GM21576 (cell line): ENCODE measurements around the gene SCRG1.
A peak's percentile ranks its signal among the peaks of the same experiment; 100 is the strongest.

ENCODE experiments used
- ATAC-seq: cut with Tn5 transposase; IDR thresholded peaks from one replicate; pipeline ENCODE4 v1.9.1; 2021; ENCODE audit warnings: mild to moderate bottlenecking, moderate library complexity; ENCODE audit not compliant: unreplicated experiment

The SCRG1 gene

DNA sequence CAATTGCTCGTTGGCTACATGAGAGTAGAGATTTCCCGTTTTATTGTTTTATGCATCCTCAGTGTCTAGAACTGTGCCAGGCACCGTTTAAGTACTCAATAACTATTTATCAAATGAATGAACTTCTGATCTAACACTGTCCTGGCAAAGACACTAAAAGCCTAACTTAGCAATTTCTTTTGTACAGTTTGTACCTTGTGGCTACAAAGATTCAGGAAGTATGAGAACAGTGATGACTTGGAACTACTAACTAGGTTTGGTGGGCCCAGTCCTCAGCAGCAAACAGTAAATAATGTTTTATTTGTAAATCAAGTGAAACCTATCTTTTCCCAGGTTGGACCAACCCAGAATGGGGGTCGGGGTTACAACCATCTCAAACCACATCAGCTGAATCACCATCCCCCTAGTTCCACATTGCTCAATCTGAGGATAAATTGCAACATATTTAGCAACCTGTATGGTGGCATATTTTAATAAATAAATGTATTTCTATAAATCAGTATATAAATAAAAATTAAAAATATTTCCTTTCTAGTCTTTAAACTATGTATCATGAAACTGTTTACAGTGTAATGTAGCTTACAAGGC lies 12.3 kb upstream of the SCRG1 start:
- no peak for ATAC-seq

DNA sequence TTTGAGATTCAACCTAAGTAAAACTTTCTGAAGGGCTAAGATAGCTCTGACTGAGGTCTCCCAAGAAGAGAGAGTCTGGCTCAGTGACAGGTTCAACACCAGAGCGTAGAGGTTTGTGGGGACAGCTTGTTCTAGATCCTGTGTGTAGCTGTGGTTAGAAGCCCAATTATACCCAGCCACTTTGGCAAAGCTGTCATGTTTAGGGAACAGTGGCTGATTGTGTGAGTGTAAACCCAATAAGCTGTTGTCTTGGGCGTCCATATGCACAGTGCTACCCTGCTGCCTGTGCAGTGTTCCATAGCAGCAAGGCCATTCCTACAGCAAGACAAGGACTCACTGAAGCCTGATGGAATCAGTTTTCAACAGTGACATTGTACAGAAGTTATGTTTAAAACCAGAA lies 11.2 kb upstream of the SCRG1 start:
- ATAC-seq: no peak

- peak; percentile 58 for ATAC-seq
Observed at GRCh38 chr4:173405840-173406606, 7.1 kb upstream of the SCRG1 start.

- no peak for ATAC-seq
Observed at GRCh38 chr4:173404296-173404865, 5.5 kb upstream of the SCRG1 start.

DNA sequence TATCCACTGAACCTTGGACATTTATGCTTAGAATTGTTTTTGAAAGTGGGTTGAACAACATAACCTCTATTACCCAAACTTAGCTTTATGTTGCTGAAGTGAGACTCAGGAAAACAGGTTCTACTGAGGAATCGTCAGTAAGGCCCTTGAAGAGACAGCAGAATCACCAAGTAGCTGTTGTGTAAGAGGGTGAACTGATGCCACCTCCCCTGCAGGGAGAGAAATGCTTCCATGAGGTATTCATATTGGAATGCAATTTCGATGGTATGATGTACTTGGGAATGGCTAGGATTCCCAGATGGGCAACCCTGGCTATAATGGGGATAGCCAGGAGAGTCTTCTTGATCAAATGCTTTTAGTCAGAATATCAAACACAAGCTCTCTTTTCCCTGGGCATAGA lies 4.1 kb upstream of the SCRG1 start:
- ATAC-seq: no peak

DNA sequence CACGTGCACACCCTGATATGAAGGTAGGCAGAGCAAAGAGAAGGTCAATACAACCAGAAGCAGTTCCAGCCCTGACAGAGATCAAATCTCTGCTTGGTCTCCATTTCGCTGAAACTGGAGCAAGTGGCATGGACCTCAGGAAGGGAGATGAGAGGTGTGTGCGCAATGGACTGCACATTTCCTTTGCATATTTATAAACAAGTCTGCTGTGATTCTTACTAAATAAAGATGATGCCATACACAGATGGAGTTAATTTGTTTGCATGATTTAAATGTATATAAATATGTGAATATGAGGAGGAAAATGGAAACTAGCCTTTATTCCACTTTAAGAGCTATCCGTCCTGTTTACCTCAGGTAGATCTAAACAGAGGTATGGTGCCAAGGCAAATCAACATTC lies 2.1 kb upstream of the SCRG1 start:
- no peak for ATAC-seq

GRCh38 chr4:173398220-173398619 lies 696 bp downstream of the SCRG1 start:
- ATAC-seq: no peak

- no peak for ATAC-seq
Observed at GRCh38 chr4:173397604-173398003, 1.3 kb downstream of the SCRG1 start.

- ATAC-seq: no peak
Observed at GRCh38 chr4:173391701-173392100, 7.2 kb downstream of the SCRG1 start.

DNA sequence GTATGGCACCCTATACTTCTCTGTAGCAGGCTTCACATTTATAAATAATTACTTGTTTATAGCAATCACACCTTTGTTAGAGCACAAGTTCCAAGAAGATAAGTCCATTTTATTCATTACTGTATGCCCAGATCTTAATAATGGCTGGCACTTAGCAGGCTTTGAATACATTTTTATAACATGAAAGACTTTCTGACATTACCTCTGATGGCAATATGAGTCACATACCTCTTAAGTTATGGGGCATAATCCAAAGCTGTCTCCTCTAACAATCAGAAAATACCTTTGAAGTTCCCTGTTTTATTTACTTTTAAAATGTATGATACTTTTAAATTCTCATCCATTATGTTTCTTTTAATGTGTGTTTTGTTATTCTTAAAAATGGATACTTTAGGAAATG lies 12.2 kb downstream of the SCRG1 start:
- ATAC-seq: no peak

GRCh38 chr4:173382349-173382748 lies 16.6 kb downstream of the SCRG1 start:
- ATAC-seq: no peak

DNA sequence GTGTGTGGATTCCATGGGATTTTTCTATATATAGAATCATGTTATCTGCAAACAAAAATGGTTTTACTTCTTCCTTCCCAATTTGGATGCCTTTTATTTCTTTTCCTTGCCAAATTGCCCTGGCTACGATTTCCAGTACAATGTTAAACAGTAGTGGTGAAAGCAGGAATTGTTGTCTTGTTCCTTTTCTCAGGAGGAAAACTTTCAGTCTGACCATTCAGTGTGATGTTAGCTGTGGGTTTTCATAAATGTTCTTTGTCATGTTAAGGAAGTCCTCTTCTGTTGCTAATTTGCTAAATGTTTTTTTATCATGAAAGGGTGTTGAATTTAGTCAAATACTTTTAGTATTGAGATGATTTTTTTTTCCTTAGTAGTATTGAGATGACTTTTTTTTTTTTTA lies 17.3 kb downstream of the SCRG1 start:
- ATAC-seq: no peak

DNA sequence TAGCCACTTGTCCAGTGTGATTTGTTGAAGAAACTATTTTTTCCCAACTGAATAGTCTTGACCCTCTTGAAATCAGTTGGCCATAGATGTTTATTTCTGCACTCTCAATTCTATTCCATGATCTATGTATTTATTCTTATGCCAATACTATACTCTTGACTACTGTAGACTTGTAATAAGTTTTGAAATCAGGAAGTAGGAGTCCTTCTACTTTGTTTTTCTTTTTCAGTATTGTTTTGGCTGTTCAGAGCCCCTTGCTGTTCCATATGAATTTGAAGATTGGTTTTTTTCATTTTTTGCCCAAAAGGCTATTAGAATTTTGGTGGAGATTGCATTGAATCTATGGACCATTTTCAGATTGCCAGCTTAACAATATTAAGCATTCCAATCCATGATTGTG lies 17.9 kb downstream of the SCRG1 start:
- peak; percentile 82 for ATAC-seq

- ATAC-seq: no peak
Observed at GRCh38 chr4:173379929-173380328, 19.0 kb downstream of the SCRG1 start.

GRCh38 chr4:173374588-173374987 lies 24.3 kb downstream of the SCRG1 start:
- no peak for ATAC-seq

DNA sequence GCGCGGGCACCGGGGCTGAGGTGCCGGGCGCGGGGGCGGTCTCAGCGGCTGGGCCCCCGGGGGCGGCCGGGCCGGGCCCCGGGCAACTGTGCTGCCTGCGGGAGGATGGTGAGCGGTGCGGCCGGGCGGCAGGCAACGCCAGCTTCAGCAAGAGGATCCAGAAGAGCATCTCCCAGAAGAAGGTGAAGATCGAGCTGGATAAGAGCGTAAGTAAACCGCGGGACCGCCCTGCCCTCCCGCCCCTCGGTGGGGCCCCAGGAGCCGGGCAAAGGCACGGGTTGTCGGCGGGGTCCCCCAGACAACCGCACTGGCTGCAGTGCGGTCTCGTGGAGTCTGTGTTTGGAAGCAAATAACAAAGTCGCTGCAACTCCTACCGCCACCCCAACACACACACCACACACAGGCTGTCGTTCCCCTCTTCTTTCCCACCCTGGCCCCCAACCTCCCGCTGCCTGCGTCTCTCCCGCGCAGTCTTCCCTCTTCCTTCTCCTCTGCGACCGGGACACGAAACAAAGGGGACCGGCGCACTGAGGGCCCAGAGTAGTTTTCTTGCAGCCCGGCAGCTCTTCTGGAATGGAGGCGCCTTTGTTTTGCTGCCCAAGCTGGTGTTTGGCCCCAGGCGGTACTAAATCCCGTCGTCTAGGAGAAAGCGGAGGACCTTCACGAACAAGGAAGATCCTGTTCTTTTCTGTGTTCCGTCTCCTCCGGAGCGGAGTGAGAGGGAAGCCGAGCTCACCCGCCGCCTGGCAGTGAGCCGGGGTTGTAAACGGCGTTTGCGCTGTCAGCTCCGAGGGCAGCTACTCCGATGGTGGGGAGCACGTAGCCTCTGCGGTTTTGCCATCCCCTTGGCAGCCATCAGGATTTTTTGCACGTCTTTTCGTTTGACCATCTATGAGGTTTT lies 27.4 kb downstream of the SCRG1 start:
- peak; percentile 15 for ATAC-seq

- peak; percentile 69 for ATAC-seq
Observed at GRCh38 chr4:173370477-173371291, 28.2 kb downstream of the SCRG1 start, which contains the start of gene SAP30. Gene SAP30 (plus strand): TSS chr4:173370954. CDS start chr4:173371183, 229 bp downstream.

DNA sequence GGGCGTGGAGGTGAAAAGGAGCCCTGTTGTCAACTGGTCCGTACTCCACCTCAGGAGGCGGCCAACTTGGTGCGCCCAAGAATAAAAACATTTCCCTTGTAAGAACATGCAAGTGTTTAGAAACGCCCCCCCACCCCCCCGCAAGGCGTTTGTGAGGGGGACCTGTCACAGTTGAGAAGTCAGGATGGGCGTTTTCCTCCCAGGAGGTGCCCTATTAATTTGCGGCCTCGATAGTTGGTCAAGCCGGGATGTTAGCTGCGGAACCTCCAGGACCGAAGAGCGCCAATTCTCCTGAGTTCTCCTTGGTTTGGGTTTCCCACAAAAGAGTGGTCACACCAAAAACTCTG lies 28.8 kb downstream of the SCRG1 start:
- peak; percentile 3 for ATAC-seq

GRCh38 chr4:173367946-173368345 lies 31.0 kb downstream of the SCRG1 start:
- ATAC-seq: no peak

GRCh38 chr4:173367285-173367684 lies 31.6 kb downstream of the SCRG1 start:
- ATAC-seq: peak; percentile 17
